ENCODE measurements around the gene CTNND2. TPM values are rescaled to one million over a fixed set of nuclear protein-coding genes. Genes with fewer than 3 reads are reported as not detected.

Gene CTNND2
- total and polyA plus RNA-seq, 2 donors (not counting 1 experiment from before 2014, with no cell fraction given) = not detected

DNA sequence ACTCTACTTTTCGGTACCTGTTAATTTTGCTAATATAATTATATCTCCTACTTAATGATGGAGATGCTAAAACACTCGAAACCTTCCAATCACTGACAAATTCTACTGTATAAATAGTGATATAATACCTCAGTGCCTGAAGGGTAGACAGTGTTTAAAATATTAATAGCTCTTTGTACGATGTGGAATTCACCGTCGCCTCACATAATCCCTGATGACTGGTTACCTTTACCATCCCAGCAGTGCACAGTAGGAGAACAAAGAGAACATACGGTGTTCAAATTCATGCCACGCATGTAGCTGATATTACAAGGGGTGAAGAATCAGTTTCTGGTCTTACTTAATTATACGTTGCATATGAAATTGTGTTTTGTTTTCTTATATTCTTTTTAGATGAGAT lies 506.7 kb downstream of the CTNND2 start:
- intact Hi-C loops (cut with micrococcal nuclease) = no loop called here
- no peaks in the 10 kb centered on the region for H3K27me3 ChIP-seq (replicated peaks in 1 of 4; ENCODE audit: control extremely low read depth in 1 of 4, control insufficient read depth in 3 of 4, insufficient read depth in 4 of 4, low read length in 3 of 4)
- peaks cover 4% of the 10 kb centered on the region for H3K27me3 Mint-ChIP-seq
- H3K9me3 Mint-ChIP-seq (ENCODE audit: insufficient read depth) = no peaks in the 10 kb centered on the region
- H3K4me1 ChIP-seq (ENCODE audit: control insufficient read depth in 2 of 2, insufficient read depth in 2 of 2, low read length in 2 of 2) = no peaks in the 10 kb centered on the region
- DNase-seq (no peak), ATAC-seq (ENCODE audit: low read depth) (no peak)
- no peaks in the 10 kb centered on the region for H3K36me3 ChIP-seq (replicated peaks in 1 of 2; ENCODE audit: control extremely low read depth in 1 of 2, control insufficient read depth in 1 of 2, extremely low read depth in 1 of 2, insufficient read depth in 2 of 2, low read length in 1 of 2)
- no peak overlapping the region for H3K27ac ChIP-seq (ENCODE audit: low read length in 2 of 2)
- no peak overlapping the region for H3K4me3 ChIP-seq (ENCODE audit: control extremely low read depth in 1 of 5, extremely low read depth in 1 of 5, insufficient read depth in 1 of 5, low read depth in 2 of 5, low read length in 4 of 5)
- no peaks in the 10 kb centered on the region for H3K4me1 Mint-ChIP-seq
- no peak overlapping the region for H3K9ac ChIP-seq (ENCODE audit: low read length)
- H3K9me3 ChIP-seq (ENCODE audit: control extremely low read depth in 1 of 3, control insufficient read depth in 2 of 3, insufficient read depth in 1 of 3, low read length in 2 of 3) = no peaks in the 10 kb centered on the region
- ChIA-PET POLR2A (no interaction called here), CTCF (no interaction called here)
- no peak overlapping the region for H2AFZ ChIP-seq (ENCODE audit: insufficient read depth, low read depth, low read length, poor library complexity, severe bottlenecking)
- no peaks in the 10 kb centered on the region for H4K20me1 ChIP-seq (ENCODE audit: control insufficient read depth, insufficient read depth, low read length, poor library complexity, severe bottlenecking)
- H3K27ac Mint-ChIP-seq = no peak overlapping the region
- H3K4me2 ChIP-seq (replicated peaks; ENCODE audit: low read depth, low read length, poor library complexity, severe bottlenecking) = no peak overlapping the region
- no peaks in the 10 kb centered on the region for H3K79me2 ChIP-seq (ENCODE audit: control insufficient read depth, insufficient read depth, low read length)
- 100% methylated on average over 3 of the region's 8 CpGs for WGBS (ENCODE audit: insufficient coverage)
- TF ChIP-seq, protein P1, sequence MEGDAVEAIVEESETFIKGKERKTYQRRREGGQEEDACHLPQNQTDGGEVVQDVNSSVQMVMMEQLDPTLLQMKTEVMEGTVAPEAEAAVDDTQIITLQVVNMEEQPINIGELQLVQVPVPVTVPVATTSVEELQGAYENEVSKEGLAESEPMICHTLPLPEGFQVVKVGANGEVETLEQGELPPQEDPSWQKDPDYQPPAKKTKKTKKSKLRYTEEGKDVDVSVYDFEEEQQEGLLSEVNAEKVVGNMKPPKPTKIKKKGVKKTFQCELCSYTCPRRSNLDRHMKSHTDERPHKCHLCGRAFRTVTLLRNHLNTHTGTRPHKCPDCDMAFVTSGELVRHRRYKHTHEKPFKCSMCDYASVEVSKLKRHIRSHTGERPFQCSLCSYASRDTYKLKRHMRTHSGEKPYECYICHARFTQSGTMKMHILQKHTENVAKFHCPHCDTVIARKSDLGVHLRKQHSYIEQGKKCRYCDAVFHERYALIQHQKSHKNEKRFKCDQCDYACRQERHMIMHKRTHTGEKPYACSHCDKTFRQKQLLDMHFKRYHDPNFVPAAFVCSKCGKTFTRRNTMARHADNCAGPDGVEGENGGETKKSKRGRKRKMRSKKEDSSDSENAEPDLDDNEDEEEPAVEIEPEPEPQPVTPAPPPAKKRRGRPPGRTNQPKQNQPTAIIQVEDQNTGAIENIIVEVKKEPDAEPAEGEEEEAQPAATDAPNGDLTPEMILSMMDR (IDR thresholded peaks at IDR 0.05) = no peak
- no peak for TF ChIP-seq EZH2 (IDR thresholded peaks at IDR 0.05; ENCODE audit: borderline replicate concordance, insufficient read depth, low read depth, low read length, poor library complexity, severe bottlenecking)
- H3K4me3 Mint-ChIP-seq = no peak overlapping the region

DNA sequence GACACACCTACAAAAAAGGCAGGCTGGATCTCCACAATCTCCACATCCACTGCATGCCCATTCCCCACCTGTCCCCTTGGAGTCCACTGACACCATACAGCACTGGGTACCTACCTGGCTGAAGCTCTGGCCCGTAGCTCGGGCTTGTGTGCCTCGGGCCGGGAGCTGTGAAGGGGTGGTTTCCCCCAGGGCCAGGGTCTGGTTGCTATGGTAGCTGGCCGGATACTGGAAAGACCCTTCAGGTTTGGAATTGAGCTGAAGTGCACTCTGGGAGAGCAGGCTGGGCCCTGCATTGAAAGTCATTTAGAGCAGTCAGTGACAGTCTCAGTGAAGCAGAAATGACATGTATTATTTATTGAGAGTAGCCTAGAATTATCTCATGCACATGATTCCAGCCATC lies 507.3 kb downstream of the CTNND2 start:
- no peak overlapping the region for H3K4me2 ChIP-seq (replicated peaks; ENCODE audit: low read depth, low read length, poor library complexity, severe bottlenecking)
- POLR2A ChIA-PET = no interaction called here
- Mint-ChIP-seq H3K27me3 (peaks cover 4% of the 10 kb centered on the region), H3K9me3 (ENCODE audit: insufficient read depth) (no peaks in the 10 kb centered on the region), H3K27ac (no peak overlapping the region), H3K4me1 (no peaks in the 10 kb centered on the region), H3K4me3 (no peak overlapping the region)
- H3K27ac ChIP-seq (ENCODE audit: low read length in 2 of 2) = no peak overlapping the region
- no peaks in the 10 kb centered on the region for H4K20me1 ChIP-seq (ENCODE audit: control insufficient read depth, insufficient read depth, low read length, poor library complexity, severe bottlenecking)
- 86% methylated on average over 5 of the region's 5 CpGs for WGBS (ENCODE audit: insufficient coverage)
- H3K36me3 ChIP-seq (replicated peaks in 1 of 2; ENCODE audit: control extremely low read depth in 1 of 2, control insufficient read depth in 1 of 2, extremely low read depth in 1 of 2, insufficient read depth in 2 of 2, low read length in 1 of 2) = no peaks in the 10 kb centered on the region
- intact Hi-C loops (cut with micrococcal nuclease) = no loop called here
- ATAC-seq (ENCODE audit: low read depth) = no peak
- H3K4me3 ChIP-seq (ENCODE audit: control extremely low read depth in 1 of 5, extremely low read depth in 1 of 5, insufficient read depth in 1 of 5, low read depth in 2 of 5, low read length in 4 of 5) = no peak overlapping the region
- H2AFZ ChIP-seq (ENCODE audit: insufficient read depth, low read depth, low read length, poor library complexity, severe bottlenecking) = no peak overlapping the region
- no peak for TF ChIP-seq EZH2 (IDR thresholded peaks at IDR 0.05; ENCODE audit: borderline replicate concordance, insufficient read depth, low read depth, low read length, poor library complexity, severe bottlenecking)
- TF ChIP-seq, protein P1 (IDR thresholded peaks at IDR 0.05) = no peak
- DNase-seq = no peak
- CTCF ChIA-PET = no interaction called here
- no peaks in the 10 kb centered on the region for H3K4me1 ChIP-seq (ENCODE audit: control insufficient read depth in 2 of 2, insufficient read depth in 2 of 2, low read length in 2 of 2)
- no peaks in the 10 kb centered on the region for H3K79me2 ChIP-seq (ENCODE audit: control insufficient read depth, insufficient read depth, low read length)
- no peaks in the 10 kb centered on the region for H3K27me3 ChIP-seq (replicated peaks in 1 of 4; ENCODE audit: control extremely low read depth in 1 of 4, control insufficient read depth in 3 of 4, insufficient read depth in 4 of 4, low read length in 3 of 4)
- no peaks in the 10 kb centered on the region for H3K9me3 ChIP-seq (ENCODE audit: control extremely low read depth in 1 of 3, control insufficient read depth in 2 of 3, insufficient read depth in 1 of 3, low read length in 2 of 3)
- no peak overlapping the region for H3K9ac ChIP-seq (ENCODE audit: low read length)
